IMR-90 (cell line): ENCODE data around the gene EGLN1. TPM values are rescaled to one million over a fixed set of nuclear protein-coding genes. Genes with fewer than 3 reads are reported as not detected.

Source experiments
- ATAC-seq: fragments of 200-7000 bp; cut with Tn5 transposase; 2 replicates; pipeline ENCODE4 v1.9.1; 2020; ENCODE audit warnings: low read depth, mild to moderate bottlenecking, moderate library complexity
- BruUV-seq: library from RNA; stranded (reverse); fragments of 400-500 nt; replicated peaks from 2 replicates; lab custom pipeline; 2021; lab: Mats Ljungman, UMichigan
- CTCF ChIA-PET: fragments of 300-600 bp; formaldehyde crosslinking; extraction: SDS; loops from one replicate; lab custom pipeline; 2021; ENCODE audit warnings: antibody characterized with exemption; lab: Yijun Ruan, JAX
- POLR2A ChIA-PET: fragments of 300-600 bp; sonication (Branson Sonifier 250); formaldehyde crosslinking; loops from one replicate; lab custom pipeline; 2022; ENCODE audit warnings: antibody characterized with exemption; ENCODE audit not compliant: unreplicated experiment; lab: Charles Lee
- DNase-seq: peaks from one replicate; pipeline ENCODE4 v3.0.0; 2013
- H2AFZ ChIP-seq: replicated peaks from 2 replicates; pipeline ENCODE3; 2013; ENCODE audit warnings: low read length, mild to moderate bottlenecking; ENCODE audit not compliant: poor library complexity
- H2AK5ac ChIP-seq: 2 replicates; pipeline ENCODE4 v1.6.1; 2013; ENCODE audit warnings: low read depth, low read length, inconsistent platforms
- H2AK9ac ChIP-seq: replicated peaks from 2 replicates; pipeline ENCODE3; 2013; ENCODE audit warnings: mild to moderate bottlenecking, low read depth, low read length, moderate library complexity; ENCODE audit not compliant: poor library complexity
- H2BK120ac ChIP-seq: 2 replicates; pipeline ENCODE4 v1.6.1; 2013; ENCODE audit warnings: low read depth, low read length, inconsistent platforms
- H2BK15ac ChIP-seq: 3 replicates; pipeline ENCODE4 v1.6.1; 2013; ENCODE audit warnings: low read depth, low read length, inconsistent platforms
- H2BK20ac ChIP-seq: 2 replicates; pipeline ENCODE4 v1.6.1; 2013; ENCODE audit warnings: low read depth, mild to moderate bottlenecking, inconsistent platforms, low read length, moderate library complexity
- H2BK5ac ChIP-seq: 2 replicates; pipeline ENCODE4 v1.6.1; 2013; ENCODE audit warnings: mild to moderate bottlenecking, low read depth, low read length, inconsistent platforms; ENCODE audit not compliant: poor library complexity, severe bottlenecking
- H3K14ac ChIP-seq: replicated peaks from 2 replicates; pipeline ENCODE4 v1.6.1; 2013; ENCODE audit warnings: low read depth, low read length, inconsistent platforms
- H3K18ac ChIP-seq: 2 replicates; pipeline ENCODE4 v1.6.1; 2013; ENCODE audit warnings: low read depth, low read length, control low read depth
- H3K23ac ChIP-seq: 2 replicates; pipeline ENCODE4 v1.6.1; 2013; ENCODE audit warnings: low read depth, low read length, inconsistent platforms
- H3K27ac ChIP-seq: 2 replicates; pipeline ENCODE4 v1.5.1; 2013; ENCODE audit warnings: mild to moderate bottlenecking, control low read depth, low read length; ENCODE audit not compliant: insufficient read depth
- H3K27me3 ChIP-seq: 2 replicates; pipeline ENCODE4 v1.6.1; 2013; ENCODE audit warnings: low read length; ENCODE audit not compliant: control insufficient read depth, insufficient read depth
- H3K36me3 ChIP-seq: 2 replicates; pipeline ENCODE4 v1.6.1; 2013; ENCODE audit warnings: low read length, mixed read lengths; ENCODE audit not compliant: control insufficient read depth, insufficient read depth
- H3K4ac ChIP-seq: 2 replicates; pipeline ENCODE4 v1.6.1; 2013; ENCODE audit warnings: low read depth, low read length, inconsistent platforms
- H3K4me1 ChIP-seq: 2 replicates; pipeline ENCODE4 v1.6.1; 2013; ENCODE audit warnings: low read length, mixed read lengths; ENCODE audit not compliant: control insufficient read depth, insufficient read depth
- H3K4me2 ChIP-seq: 2 replicates; pipeline ENCODE4 v1.6.1; 2013; ENCODE audit warnings: low read depth, mild to moderate bottlenecking, control low read depth, low read length, moderate library complexity
- H3K4me3 ChIP-seq: 2 replicates; pipeline ENCODE4 v1.5.1; 2013; ENCODE audit warnings: low read depth, mild to moderate bottlenecking, control low read depth, low read length, moderate library complexity; ENCODE audit not compliant: insufficient read depth
- H3K56ac ChIP-seq: 2 replicates; pipeline ENCODE4 v1.6.1; 2013; ENCODE audit warnings: low read length, inconsistent platforms; ENCODE audit not compliant: insufficient read depth; ENCODE audit errors: extremely low read depth
- H3K79me1 ChIP-seq, 2 experiments: 2 replicates each; pipeline ENCODE4 v1.6.1; 2013; ENCODE audit warnings: low read length in 2 of 2, inconsistent platforms in 1 of 2, low read depth in 1 of 2
- H3K9ac ChIP-seq: 2 replicates; pipeline ENCODE4 v1.6.1; 2013; ENCODE audit warnings: low read depth, low read length, control low read depth
- H3K9me1 ChIP-seq: 2 replicates; pipeline ENCODE4 v1.6.1; 2013; ENCODE audit warnings: low read length, inconsistent platforms; ENCODE audit not compliant: insufficient read depth
- H3K9me3 ChIP-seq: 2 replicates; pipeline ENCODE4 v1.6.1; 2013; ENCODE audit warnings: low read length; ENCODE audit not compliant: control insufficient read depth, insufficient read depth
- H4K20me1 ChIP-seq: 2 replicates; pipeline ENCODE4 v1.6.1; 2013; ENCODE audit warnings: low read length, inconsistent platforms; ENCODE audit not compliant: insufficient read depth
- H4K5ac ChIP-seq: 2 replicates; pipeline ENCODE4 v1.6.1; 2013; ENCODE audit warnings: mild to moderate bottlenecking, low read depth, low read length, control low read depth
- H4K8ac ChIP-seq, 2 experiments: 2 replicates each; pipeline ENCODE4 v1.6.1; 2013; ENCODE audit warnings: low read depth in 2 of 2, low read length in 2 of 2, control low read depth in 1 of 2, inconsistent platforms in 1 of 2
- H4K91ac ChIP-seq: 2 replicates; pipeline ENCODE4 v1.6.1; 2013; ENCODE audit warnings: low read depth, low read length, inconsistent platforms; ENCODE audit not compliant: insufficient read depth
- BHLHE40 ChIP-seq: fragments of 150-350 bp; IDR thresholded peaks from 2 replicates; pipeline ENCODE4 v1.6.1; 2016; ENCODE audit warnings: mild to moderate bottlenecking, low read depth, low read length
- CEBPB ChIP-seq: IDR thresholded peaks from 2 replicates; pipeline ENCODE4 v1.6.1; 2012; ENCODE audit warnings: low read depth, low read length, improper control_type of control experiment
- CHD1 ChIP-seq: IDR thresholded peaks from 2 replicates; pipeline ENCODE4 v1.6.1; 2012; ENCODE audit warnings: low read depth, low read length, improper control_type of control experiment
- CTCF ChIP-seq: conservative IDR thresholded peaks from 2 replicates; pipeline ENCODE4 v1.5.1; 2012; ENCODE audit warnings: mild to moderate bottlenecking, low read depth, low read length, improper control_type of control experiment
- ELK1 ChIP-seq: fragments of 150-350 bp; IDR thresholded peaks from 2 replicates; pipeline ENCODE4 v1.6.1; 2016; ENCODE audit warnings: low read depth, mild to moderate bottlenecking, low read length, moderate library complexity, borderline replicate concordance
- FOS ChIP-seq: fragments of 150-350 bp; IDR thresholded peaks from 2 replicates; pipeline ENCODE4 v1.6.1; 2016; ENCODE audit warnings: low read depth, low read length
- MAFK ChIP-seq: IDR thresholded peaks from 2 replicates; pipeline ENCODE4 v1.6.1; 2012; ENCODE audit warnings: low read depth, low read length, improper control_type of control experiment
- MAZ ChIP-seq: IDR thresholded peaks from 2 replicates; pipeline ENCODE4 v1.6.1; 2012; ENCODE audit warnings: low read depth, mild to moderate bottlenecking, low read length, improper control_type of control experiment, moderate library complexity, borderline replicate concordance
- NFE2L2 ChIP-seq: fragments of 150-350 bp; IDR thresholded peaks from 2 replicates; pipeline ENCODE4 v1.6.1; 2016; ENCODE audit warnings: low read depth, mild to moderate bottlenecking, low read length
- POLR2A ChIP-seq: IDR thresholded peaks from 2 replicates; pipeline ENCODE4 v1.6.1; 2012; ENCODE audit warnings: mild to moderate bottlenecking, low read depth, low read length
- RAD21 ChIP-seq: IDR thresholded peaks from 2 replicates; pipeline ENCODE4 v1.6.1; 2012; ENCODE audit warnings: low read length, improper control_type of control experiment
- RCOR1 ChIP-seq: IDR thresholded peaks from 2 replicates; pipeline ENCODE4 v1.6.1; 2012; ENCODE audit warnings: mild to moderate bottlenecking, low read length, improper control_type of control experiment; ENCODE audit not compliant: insufficient replicate concordance
- SMC3 ChIP-seq: fragments of 150-350 bp; IDR thresholded peaks from 2 replicates; pipeline ENCODE4 v1.6.1; 2016; ENCODE audit warnings: low read depth, mild to moderate bottlenecking, antibody characterized with exemption, low read length, moderate library complexity
- USF2 ChIP-seq: fragments of 150-350 bp; IDR thresholded peaks from 2 replicates; pipeline ENCODE4 v1.6.1; 2017; ENCODE audit warnings: mild to moderate bottlenecking, antibody characterized with exemption, low read length, low read depth
- WGBS, 2 experiments: methylation state at CpG; one replicate each; pipeline versions ENCODE4 v1.1.5 to v1.1.7; 2013; ENCODE audit warnings: missing lambda C conversion rate in 2 of 2; ENCODE audit not compliant: insufficient read length in 1 of 2; ENCODE audit errors: extremely low coverage in 2 of 2; 5-methylcytosine and 5-hydroxymethylcytosine counted together
- dilution Hi-C: fragments of 300-500 bp; cut with HindIII; formaldehyde crosslinking; loops from one replicate; pipeline ENCODE4 v1.14.3; 2018; ENCODE audit warnings: low sequenced_read_pairs; ENCODE audit not compliant: unreplicated experiment
- in situ Hi-C: fragments of 300-500 bp; cut with MboI; formaldehyde crosslinking; loops from 3 replicates; pipeline ENCODE4 v1.14.3; 2019; ENCODE audit warnings: low sequenced_read_pairs, inconsistent platforms, mixed read lengths
- intact Hi-C: fragments of 100-400 bp; cut with micrococcal nuclease; formaldehyde crosslinking; loops from 2 replicates; pipeline ENCODE4 v1.10.0; 2022
- polyA plus RNA-seq, 3 experiments: library from polyadenylated mRNA; depleted of rRNA; stranded (reverse); fragments of >200 nt; gene quantifications; 2 replicates each; pipeline ENCODE4 v1.2.3, GENCODE V29; 2012; ENCODE audit warnings: low replicate concordance in 1 of 3
- total RNA-seq: library from RNA; depleted of rRNA; stranded (reverse); fragments of >200 nt; gene quantifications from 2 replicates; pipeline ENCODE4 v1.2.3, GENCODE V29; 2012

EGLN1 gene
- total and polyA plus RNA-seq, 2 of the 4 experiments (the other 2 are of a cell fraction): 25.7 to 26.9 TPM

GRCh38 chr1:231369282-231369681 lies 52.8 kb downstream of the EGLN1 start:
- no peak for TF ChIP-seq BHLHE40
- no peak for TF ChIP-seq NFE2L2
- TF ChIP-seq MAFK: no peak
- TF ChIP-seq USF2: no peak
- TF ChIP-seq POLR2A: no peak
- no peak for TF ChIP-seq ELK1
- no peak for TF ChIP-seq CEBPB
- no peak for TF ChIP-seq RCOR1
- TF ChIP-seq RAD21: no peak
- TF ChIP-seq CTCF: no peak
- TF ChIP-seq MAZ: no peak
- TF ChIP-seq CHD1: no peak
- TF ChIP-seq SMC3: no peak
- no peak for TF ChIP-seq FOS
- Histone ChIP-seq H2AFZ (no peak overlapping the region), H3K27ac (no peak overlapping the region), H3K4me2 (no peak overlapping the region), H3K56ac (no peak overlapping the region), H3K4me1 (no peaks in the 10 kb centered on the region; the same call in 1 of the 2 replicates), H3K9me3 (no peaks in the 10 kb centered on the region), H3K27me3 (no peaks in the 10 kb centered on the region), H2AK5ac (no peak overlapping the region), H2BK15ac (no peak overlapping the region), H4K20me1 (peaks cover 2% of the 10 kb centered on the region; the same call in 1 of the 2 replicates), H3K4ac (no peak overlapping the region), H2AK9ac (no peak overlapping the region), H3K23ac (no peak overlapping the region), H2BK120ac (no peak overlapping the region), H3K14ac (no peak overlapping the region), H3K18ac (no peak overlapping the region), H4K8ac (no peak overlapping the region), H3K36me3 (peaks cover 10% of the 10 kb centered on the region), H2BK5ac (no peak overlapping the region), H3K9ac (no peak overlapping the region), H3K79me1 (peaks cover 22 to 25% of the 10 kb centered on the region in 2 experiments), H3K9me1 (peaks cover 8% of the 10 kb centered on the region), H4K5ac (no peak overlapping the region), H4K91ac (no peak overlapping the region), H2BK20ac (no peak overlapping the region), H3K4me3 (no peak overlapping the region)
- dilution Hi-C loops (no loop called here), in situ Hi-C loops (no loop called here), intact Hi-C loops (no loop called here)
- no peak for DNase-seq
- BruUV-seq: no TSS peak
- ChIA-PET CTCF (no interaction called here), POLR2A (no interaction called here)
- ATAC-seq: no peak
- WGBS, 2 experiments: no CpG with 5 or more reads among the region's 3 CpGs
